ENCODE measurements around the gene ZBTB46.
"Not testable (repeated sequence)": the region's sequence is repeated elsewhere in the genome, so short reads cannot be mapped to it uniquely, and the experiment has no call there.

Gene ZBTB46

DNA sequence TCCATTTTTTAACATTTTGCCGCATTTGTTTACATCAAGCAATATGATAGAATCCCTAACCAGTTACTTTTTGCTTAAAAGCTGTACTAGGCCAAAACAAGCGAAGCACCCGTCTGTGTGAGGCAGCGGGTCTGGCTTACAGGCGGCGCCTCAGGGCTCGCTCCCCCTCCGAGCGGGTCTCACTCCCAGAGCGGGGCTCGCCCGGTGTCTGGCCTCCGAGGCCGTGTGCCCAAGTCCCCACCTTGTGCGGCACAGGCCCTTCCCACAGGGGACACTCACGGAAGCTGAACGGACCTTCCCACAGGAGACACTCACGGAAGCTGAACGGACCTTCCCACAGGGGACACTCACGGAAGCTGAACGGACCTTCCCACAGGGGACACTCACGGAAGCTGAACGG, 23.4 kb downstream of the ZBTB46 start:
- DNase-seq (ENCODE audit: insufficient read length, low spot score), result no peak
- TF ChIP-seq POLR2A (IDR thresholded peaks at IDR 0.05; ENCODE audit: low read depth, low read length), result no peak
- no peak for FAIRE-seq

DNA sequence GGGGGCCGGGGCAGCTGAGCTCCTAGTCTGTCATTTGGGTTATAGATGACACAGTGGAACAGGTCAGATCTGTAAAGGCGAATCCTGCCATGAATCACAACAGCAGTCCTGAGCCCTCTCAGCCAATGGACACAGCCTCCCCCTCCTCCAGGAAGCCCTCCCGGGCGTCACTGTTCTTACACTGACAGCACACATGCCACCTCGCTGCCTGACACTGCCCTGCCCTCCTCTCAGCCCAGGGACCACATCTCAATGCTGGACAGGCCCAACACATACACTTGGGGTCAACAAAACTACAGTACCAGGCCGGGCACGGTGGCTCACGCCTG, 26.8 kb downstream of the ZBTB46 start:
- no peak for TF ChIP-seq POLR2A (IDR thresholded peaks at IDR 0.05; ENCODE audit: low read depth, low read length)
- DNase-seq (ENCODE audit: insufficient read length, low spot score), result no peak
- FAIRE-seq, result no peak

DNA sequence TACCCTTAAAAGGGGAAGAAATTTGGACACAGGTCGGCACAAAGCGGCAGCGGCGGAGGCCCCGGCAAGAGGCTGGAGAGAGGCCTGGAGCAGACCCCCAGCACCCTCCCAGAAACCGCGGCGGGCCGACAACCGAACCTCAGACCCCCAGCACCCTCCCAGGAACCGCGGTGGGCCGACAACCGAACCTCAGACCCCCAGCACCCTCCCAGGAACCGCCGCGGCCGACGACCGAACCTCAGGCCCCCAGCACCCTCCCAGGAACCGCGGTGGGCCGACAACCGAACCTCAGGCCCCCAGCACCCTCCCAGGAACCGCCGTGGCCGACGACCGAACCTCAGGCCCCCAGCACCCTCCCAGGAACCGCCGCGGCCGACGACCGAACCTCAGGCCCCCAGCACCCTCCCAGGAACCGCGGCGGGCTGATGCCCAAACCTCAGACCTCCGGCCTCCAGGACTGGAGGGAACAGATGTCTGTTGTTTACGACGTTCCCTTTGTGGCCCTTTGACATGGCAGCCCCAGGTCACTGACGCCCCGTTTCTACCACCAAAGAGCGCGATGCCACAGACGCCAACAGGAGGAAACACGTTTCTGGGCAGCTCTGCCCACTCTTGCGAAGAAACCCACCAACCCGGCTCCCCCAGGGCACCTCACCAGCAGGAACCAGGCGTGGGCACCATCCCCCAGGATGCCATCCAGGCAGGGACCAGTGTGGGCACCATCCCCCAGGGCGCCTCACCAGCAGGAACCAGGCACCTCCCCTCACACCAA, 28.4 kb downstream of the ZBTB46 start:
- no peak for DNase-seq (ENCODE audit: insufficient read length, low spot score)
- FAIRE-seq, result no peak

DNA sequence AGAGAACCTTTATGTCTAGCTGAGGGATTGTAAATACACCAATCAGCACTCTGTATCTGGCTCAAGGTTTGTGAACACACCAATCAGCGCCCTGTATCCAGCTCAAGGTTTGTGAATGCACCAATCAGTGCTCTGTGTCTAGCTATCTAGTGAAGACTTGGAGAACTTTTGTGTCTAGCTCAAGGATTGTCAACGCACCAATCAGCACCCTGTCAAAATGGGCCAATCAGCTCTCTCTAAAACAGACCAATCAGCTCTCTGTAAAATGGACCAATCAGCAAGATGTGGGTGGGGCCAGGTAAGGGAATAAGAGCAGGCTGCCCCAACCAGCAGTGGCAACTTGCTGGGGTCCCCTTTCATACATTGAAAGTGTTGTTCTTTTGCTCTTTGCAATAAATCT, 29.9 kb downstream of the ZBTB46 start:
- not testable (repeated sequence) for DNase-seq (ENCODE audit: insufficient read length, low spot score); FAIRE-seq

More for the DNA sequence above, 28.4 kb downstream of the ZBTB46 start:
- no peak for TF ChIP-seq POLR2A (IDR thresholded peaks at IDR 0.05; ENCODE audit: low read depth, low read length)

DNA sequence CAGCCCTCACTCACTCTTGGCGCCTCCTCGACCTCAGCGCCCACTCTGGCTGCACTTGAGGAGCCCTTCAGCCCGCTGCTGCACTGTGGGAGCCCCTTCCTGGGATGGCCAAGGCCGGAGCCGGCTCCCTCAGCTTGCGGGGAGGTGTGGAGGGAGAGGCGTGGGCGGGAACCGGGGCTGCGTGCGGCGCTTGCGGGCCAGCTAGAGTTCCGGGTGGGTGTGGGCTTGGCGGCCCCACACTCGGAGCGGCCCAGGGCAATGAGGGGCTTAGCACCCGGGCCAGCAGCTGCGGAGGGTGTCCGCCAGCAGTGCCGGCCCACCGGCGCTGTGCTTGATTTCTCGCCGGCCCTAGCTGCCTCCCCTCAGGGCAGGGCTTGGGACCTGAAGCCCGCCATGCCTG, 30.7 kb downstream of the ZBTB46 start:
- not testable (repeated sequence) for FAIRE-seq; DNase-seq (ENCODE audit: insufficient read length, low spot score)

DNA sequence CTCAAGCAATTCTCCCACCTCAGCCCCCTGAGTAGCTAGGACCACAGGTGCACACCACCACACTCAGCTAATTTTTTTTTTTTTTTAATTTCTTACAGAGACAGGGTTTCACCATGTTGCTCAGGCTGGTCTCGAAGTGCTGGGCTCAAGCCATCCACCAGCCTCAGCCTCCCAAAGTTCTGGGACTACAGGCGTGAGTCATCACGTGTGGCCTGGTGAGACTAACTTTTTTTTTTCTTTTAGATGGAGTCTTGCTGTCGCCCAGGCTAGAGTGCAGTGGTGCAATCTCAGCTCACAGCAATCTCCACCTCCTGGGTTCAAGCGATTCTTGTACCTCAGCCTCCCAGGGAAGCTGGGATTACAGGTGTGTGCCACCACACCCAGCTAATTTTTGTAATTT, 31.9 kb downstream of the ZBTB46 start:
- DNase-seq (ENCODE audit: insufficient read length, low spot score); FAIRE-seq: not testable (repeated sequence)

DNA sequence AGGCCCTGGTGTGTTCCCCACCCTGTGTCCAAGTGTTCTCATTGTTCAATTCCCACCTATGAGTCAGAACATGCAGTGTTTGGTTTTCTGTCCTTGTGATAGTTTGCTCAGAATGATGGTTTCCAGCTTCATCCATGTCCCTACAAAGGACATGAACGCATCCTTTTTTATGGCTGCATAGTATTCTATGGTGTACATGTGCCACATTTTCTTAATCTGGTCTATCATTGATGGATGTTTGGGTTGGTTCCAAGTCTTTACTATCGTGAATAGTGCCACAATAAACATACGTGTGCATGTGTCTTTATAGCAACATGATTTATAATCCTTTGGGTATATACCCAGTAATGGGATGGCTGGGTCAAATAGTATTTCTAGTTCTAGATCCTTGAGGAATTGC, 33.9 kb downstream of the ZBTB46 start:
- not testable (repeated sequence) for DNase-seq (ENCODE audit: insufficient read length, low spot score); FAIRE-seq

DNA sequence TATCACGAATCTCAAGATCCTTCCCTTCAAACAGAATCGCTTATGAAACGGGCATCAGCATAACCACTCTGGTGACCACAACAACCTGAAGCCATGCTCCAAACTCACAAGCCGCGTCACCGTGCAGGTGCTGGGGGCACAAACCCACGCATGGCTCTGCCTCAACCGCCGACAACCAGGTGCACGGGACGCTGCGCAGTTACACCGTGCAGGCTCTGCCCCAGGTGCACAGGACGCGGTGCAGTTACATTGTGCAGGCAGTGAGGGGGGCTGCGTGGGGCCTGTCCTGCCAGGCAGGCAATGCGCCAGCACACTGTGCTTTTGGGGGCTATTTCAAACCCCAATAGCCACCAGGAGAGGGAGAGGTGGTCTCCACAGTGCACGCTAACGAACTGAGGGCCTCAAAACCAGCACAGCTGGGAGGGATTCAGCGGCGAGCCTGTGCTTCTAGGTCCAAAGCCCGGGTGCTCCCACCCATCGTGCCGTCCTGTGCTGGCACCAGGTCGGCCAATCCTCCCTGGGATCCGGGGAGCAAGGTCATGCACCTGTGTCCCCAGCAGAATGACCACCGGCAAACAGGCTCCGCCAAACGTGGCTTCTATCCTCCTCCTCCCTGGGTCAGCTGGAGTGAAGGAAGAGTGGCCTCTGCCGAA, 35.8 kb downstream of the ZBTB46 start:
- no peak for DNase-seq (ENCODE audit: insufficient read length, low spot score)

DNA sequence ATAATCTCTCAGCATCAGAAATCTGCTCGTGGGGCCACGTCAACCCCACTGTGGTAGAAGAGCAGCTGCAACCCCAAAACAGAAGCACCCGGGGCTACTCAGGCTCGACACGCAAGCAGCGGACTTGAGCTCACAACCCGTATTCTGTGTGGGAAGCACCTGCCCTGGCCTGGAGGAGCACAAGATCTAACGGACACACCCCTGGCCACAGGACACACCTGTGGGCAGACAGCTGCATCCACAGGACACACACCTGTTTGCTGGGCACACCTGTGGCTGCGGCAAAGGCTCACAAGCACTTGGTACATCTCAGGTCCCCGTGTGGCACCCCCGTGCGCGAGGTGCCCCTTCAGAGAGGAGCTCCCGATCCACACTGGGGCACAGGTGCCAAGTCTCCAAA, 36.5 kb downstream of the ZBTB46 start:
- DNase-seq (ENCODE audit: insufficient read length, low spot score), result no peak
- no peak for FAIRE-seq
- no peak for TF ChIP-seq POLR2A (IDR thresholded peaks at IDR 0.05; ENCODE audit: low read depth, low read length)

More for the DNA sequence above, 35.8 kb downstream of the ZBTB46 start:
- TF ChIP-seq POLR2A (IDR thresholded peaks at IDR 0.05; ENCODE audit: low read depth, low read length), result no peak
- FAIRE-seq, result no peak

DNA sequence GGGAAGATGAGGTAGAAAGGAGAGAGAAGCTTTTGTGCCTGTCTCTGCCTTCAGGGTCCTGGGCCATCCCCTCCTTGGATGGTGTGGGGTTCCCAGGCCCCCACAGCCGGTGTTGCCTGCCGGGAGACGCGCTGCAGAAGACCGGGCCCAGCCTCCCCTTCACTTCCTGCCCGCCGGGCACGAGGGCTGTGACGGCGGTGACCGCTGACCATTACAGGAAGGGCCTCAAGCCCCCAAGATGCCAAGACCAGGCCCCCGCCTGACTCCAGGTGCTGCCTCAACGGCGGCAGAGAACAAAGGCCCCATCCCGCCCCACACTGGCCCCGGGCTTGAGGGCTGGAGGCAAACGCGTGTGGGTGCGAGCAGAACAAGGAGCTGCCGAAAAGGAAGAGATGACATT, 38.2 kb downstream of the ZBTB46 start:
- no peak for FAIRE-seq

DNA sequence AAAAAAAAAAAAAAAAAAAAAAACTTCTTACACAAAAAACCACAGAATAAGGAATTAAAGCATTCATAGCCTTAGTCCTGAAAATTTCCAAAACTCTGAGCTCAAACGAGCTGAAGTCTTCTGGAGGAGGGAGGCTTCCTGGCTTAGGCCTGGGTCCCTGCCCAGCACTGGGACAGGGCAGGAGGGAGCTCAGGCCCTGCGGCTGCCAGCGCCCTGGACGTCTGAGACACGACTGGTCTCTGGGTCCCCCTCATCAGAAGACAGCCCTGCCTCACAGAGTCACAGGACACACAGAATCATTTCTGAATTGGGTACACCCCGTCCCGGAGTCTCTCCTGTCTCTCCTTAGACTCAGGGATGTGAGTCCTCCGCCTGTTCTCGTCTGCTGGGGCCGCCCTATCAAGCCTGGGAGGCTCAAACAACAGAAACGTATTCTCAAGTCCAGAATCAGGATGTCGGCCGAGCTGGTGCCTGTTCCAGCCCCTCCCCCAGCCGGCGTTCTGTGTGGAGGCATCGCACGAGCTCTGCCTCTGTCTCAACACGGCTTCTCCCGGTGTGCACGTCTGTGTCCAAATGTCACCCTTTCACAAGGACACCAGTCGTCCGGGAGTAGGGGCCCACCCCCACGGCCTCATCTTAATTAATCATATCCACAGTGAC, 39.4 kb downstream of the ZBTB46 start:
- DNase-seq (ENCODE audit: insufficient read length, low spot score) (no peak), FAIRE-seq (no peak)
- no peak for TF ChIP-seq POLR2A (IDR thresholded peaks at IDR 0.05; ENCODE audit: low read depth, low read length)

More for the DNA sequence above, 38.2 kb downstream of the ZBTB46 start:
- no peak for TF ChIP-seq POLR2A (IDR thresholded peaks at IDR 0.05; ENCODE audit: low read depth, low read length)
- no peak for DNase-seq (ENCODE audit: insufficient read length, low spot score)

DNA sequence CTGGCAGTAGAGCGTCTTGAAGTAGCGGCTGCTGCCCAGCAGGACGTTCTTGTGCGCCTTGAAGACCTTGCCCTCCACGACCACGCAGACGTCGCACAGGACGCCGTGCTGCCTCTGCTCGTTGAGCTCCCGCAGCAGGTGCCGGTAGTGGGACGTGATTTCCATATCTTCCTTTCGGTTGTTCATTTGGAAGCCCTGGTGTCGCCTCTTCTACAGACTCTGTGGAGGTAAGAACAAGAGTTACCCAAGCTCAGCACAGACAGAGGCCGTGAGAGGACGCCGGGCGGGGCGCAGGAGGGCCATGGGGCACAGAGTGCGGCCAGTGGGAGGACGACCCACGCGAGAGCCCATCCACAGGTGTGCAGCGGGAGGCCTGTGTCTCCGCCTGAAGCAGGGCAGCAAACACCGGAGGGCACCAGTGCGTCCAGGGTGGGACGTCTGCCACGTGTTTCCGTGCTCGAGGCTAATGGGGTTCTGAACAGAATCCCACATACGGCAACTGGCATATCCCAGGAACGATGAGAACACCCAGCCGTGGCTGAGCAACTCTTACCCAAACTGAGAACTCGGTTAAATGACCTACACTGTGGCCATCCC, 40.4 kb downstream of the ZBTB46 start:
- no peak for TF ChIP-seq POLR2A (IDR thresholded peaks at IDR 0.05; ENCODE audit: low read depth, low read length)
- no peak for FAIRE-seq
- no peak for DNase-seq (ENCODE audit: insufficient read length, low spot score)

DNA sequence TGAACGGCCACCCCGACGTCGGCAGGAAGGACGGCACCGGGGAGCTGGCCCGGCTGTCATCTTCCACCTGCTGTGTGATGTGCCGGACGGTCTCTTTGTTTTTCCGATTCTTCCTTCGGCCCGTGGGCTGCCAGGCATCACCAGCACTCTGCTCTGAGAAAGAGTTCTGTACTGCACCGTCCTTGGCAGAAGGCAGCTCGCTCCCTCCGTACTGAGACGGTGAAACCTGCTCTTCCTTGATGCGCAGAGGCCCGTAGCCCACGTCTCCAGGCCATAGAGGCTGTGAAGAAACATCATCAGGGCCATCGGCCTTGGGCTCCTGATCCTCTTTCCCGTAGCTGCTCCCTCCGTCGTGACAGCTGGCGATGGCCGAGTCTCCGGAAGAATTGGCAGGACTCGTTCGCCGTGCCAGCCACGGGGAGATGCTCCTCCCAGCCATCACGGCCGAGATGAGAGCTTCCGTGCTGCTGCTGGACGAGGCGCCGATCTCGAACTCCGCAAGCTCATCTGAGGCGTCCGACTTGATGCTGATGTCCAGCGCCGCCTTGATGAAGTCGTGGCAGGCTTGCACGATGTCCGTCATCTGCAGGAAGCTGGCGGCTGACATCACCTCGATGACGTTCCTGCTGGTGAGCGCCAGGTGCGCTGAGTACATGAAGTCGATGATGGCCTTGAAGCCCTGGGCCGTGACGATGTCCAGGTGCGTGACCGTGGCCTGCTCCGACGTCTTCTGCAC, 41.1 kb downstream of the ZBTB46 start:
- FAIRE-seq, result no peak
- no peak for TF ChIP-seq POLR2A (IDR thresholded peaks at IDR 0.05; ENCODE audit: low read depth, low read length)
- no peak for DNase-seq (ENCODE audit: insufficient read length, low spot score)

DNA sequence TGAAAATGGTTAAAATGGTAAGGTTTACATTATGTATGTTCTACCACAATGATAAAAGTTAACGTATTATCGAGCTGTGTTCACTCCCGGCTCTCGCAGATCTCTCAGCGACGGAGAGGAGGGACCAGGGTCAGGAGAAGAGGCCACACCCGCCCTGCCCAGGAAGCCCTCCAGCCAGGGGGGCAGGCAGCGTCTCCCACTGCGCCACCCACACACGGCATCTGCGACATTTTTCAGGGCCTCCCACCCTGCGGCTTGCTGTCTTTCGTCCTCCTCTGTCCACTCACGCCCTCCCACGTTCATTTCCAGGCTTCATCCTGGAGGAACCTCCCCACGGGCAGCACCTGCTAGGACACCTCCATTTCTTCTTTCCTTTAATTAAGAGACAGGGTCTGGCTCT, 43.3 kb downstream of the ZBTB46 start:
- FAIRE-seq (no peak), DNase-seq (ENCODE audit: insufficient read length, low spot score) (no peak)
- no peak for TF ChIP-seq POLR2A (IDR thresholded peaks at IDR 0.05; ENCODE audit: low read depth, low read length)

Measured in H54 (cell line).